Measurements from ENCODE around the gene EXOSC9. TPM values are rescaled to one million over a fixed set of nuclear protein-coding genes. Genes with fewer than 3 reads are reported as not detected.

EXOSC9 gene
- total RNA-seq, 1 experiment from 2014 or later, result 19.3 TPM

- CTCF ChIA-PET, result no interaction called here
- intact Hi-C loops (cut with micrococcal nuclease; ENCODE audit: unreplicated experiment), result no loop called here
- H3K9me3 ChIP-seq (ENCODE audit: control insufficient read depth, insufficient read depth, low read depth, low read length), result no peaks in the 10 kb centered on the region
- ATAC-seq (no peak), DNase-seq (ENCODE audit: low read depth, low spot score) (no peak)
- H3K4me3 ChIP-seq (ENCODE audit: low read depth in 2 of 2, low read length in 2 of 2), result peak overlapping the region; percentile 90 to 91
- TF ChIP-seq CTCF (IDR thresholded peaks at IDR 0.05) (no peak), POLR2AphosphoS5 (IDR thresholded peaks at IDR 0.05; ENCODE audit: low read depth, low read length) (no peak), REST (IDR thresholded peaks at IDR 0.05; ENCODE audit: insufficient read depth in 1 of 2, low read depth in 2 of 2, low read length in 1 of 2) (no peak), TCF7L2 (IDR thresholded peaks at IDR 0.05; ENCODE audit: low read depth, low read length) (no peak), SIN3A (IDR thresholded peaks at IDR 0.05; ENCODE audit: borderline replicate concordance, insufficient read depth, low read depth, low read length) (no peak)
- POLR2A ChIA-PET, result interaction anchor here (1.1 kb wide), 1 partner anchor 49 kb away, joined by 3 read pairs; no protein-coding TSS in a partner anchor
- H3K4me1 ChIP-seq (ENCODE audit: control insufficient read depth, insufficient read depth, low read length), result peaks cover 11% of the 10 kb centered on the region
- H3K36me3 ChIP-seq (ENCODE audit: control insufficient read depth, insufficient read depth, low read length), result peaks cover 46% of the 10 kb centered on the region
- in situ Hi-C loops (cut with HindIII; ENCODE audit: low pct_unique_long_range_greater_than_20kb, low sequenced_read_pairs), result no loop called here
- peak overlapping the region; percentile 83 for H3K27ac ChIP-seq (ENCODE audit: low read length)
- H3K27me3 ChIP-seq (ENCODE audit: control insufficient read depth, insufficient read depth, low read length), result no peaks in the 10 kb centered on the region
- BruUV-seq (replicated peaks), result no TSS peak
Observed at GRCh38 chr4:121822047-121822446, 20.9 kb downstream of the EXOSC9 start.

- Histone ChIP-seq H3K27ac (ENCODE audit: low read length) (peak overlapping the region; percentile 83), H3K4me1 (ENCODE audit: control insufficient read depth, insufficient read depth, low read length) (peaks cover 11% of the 10 kb centered on the region), H3K36me3 (ENCODE audit: control insufficient read depth, insufficient read depth, low read length) (peaks cover 40% of the 10 kb centered on the region), H3K27me3 (ENCODE audit: control insufficient read depth, insufficient read depth, low read length) (no peaks in the 10 kb centered on the region), H3K9me3 (ENCODE audit: control insufficient read depth, insufficient read depth, low read depth, low read length) (no peaks in the 10 kb centered on the region), H3K4me3 (ENCODE audit: low read depth in 2 of 2, low read length in 2 of 2) (peak overlapping the region; percentile 90 to 91)
- TF ChIP-seq POLR2AphosphoS5 (IDR thresholded peaks at IDR 0.05; ENCODE audit: low read depth, low read length) (no peak), CTCF (IDR thresholded peaks at IDR 0.05) (peak; percentile 19; the same call in 1 of the 2 replicates)
- BruUV-seq (replicated peaks), result TSS peak; percentile 74
- ChIA-PET CTCF (no interaction called here), POLR2A (no interaction called here)
- intact Hi-C loops (cut with micrococcal nuclease; ENCODE audit: unreplicated experiment) (no loop called here), in situ Hi-C loops (cut with HindIII; ENCODE audit: low pct_unique_long_range_greater_than_20kb, low sequenced_read_pairs) (no loop called here)
- DNase-seq (ENCODE audit: low read depth, low spot score) (no peak), ATAC-seq (peak; percentile 50)
Observed at GRCh38 chr4:121822796-121823504, 21.8 kb downstream of the EXOSC9 start.

All from Panc1 (cell line).